ENCODE results near the gene NFIB.

NFIB gene

GRCh38 chr9:14313951-14314423 is at the start of gene NFIB:
Gene NFIB (minus strand): TSS chr9:14314141. CDS start chr9:14313511, 630 bp downstream.
- Histone ChIP-seq H3K36me3 (ENCODE audit: control insufficient read depth in 2 of 2, insufficient read depth in 2 of 2, low read length in 2 of 2) (no peaks in the 10 kb centered on the region), H3K9me3 (ENCODE audit: control insufficient read depth in 2 of 2, low read length in 2 of 2) (no peaks in the 10 kb centered on the region), H3K9ac (ENCODE audit: low read length in 2 of 2) (peak within 1 kb of the TSS; percentile 85 to 88), H3K4me3 (ENCODE audit: low read length in 2 of 2) (peak within 1 kb of the TSS; percentile 95 to 99), H3K27ac (ENCODE audit: low read length) (peak within 1 kb of the TSS; percentile 89), H3K4me1 (ENCODE audit: control insufficient read depth, insufficient read depth, low read length) (peaks cover 29% of the 10 kb centered on the region), H3K27me3 (ENCODE audit: control insufficient read depth in 1 of 2, insufficient read depth in 2 of 2, low read length in 2 of 2) (no peaks in the 10 kb centered on the region)

DNA sequence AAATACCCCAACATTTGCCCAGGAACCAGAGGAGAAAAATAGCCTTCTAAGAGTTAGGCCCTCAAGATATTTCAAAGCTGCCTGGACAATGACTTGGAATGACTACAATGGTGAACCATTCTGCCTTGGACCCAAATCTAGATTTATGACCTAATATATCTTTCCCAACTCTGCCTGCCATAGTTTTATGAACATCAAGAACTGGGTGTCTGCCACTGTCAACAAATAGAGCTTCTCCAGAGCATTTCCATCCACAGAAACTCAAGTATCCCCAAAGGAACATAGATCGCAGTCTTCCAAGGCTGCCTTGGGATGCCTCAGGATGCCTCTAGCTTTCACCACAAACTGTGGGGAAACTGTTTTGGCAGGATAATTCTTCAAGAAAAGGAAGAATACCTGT is 48.2 kb upstream of the NFIB start:
- no peaks in the 10 kb centered on the region for H3K36me3 ChIP-seq (ENCODE audit: control insufficient read depth in 2 of 2, insufficient read depth in 2 of 2, low read length in 2 of 2)
- no peak overlapping the region for H3K9ac ChIP-seq (ENCODE audit: low read length in 2 of 2)
- H3K4me1 ChIP-seq (ENCODE audit: control insufficient read depth, insufficient read depth, low read length): peaks cover 10% of the 10 kb centered on the region
- no peak overlapping the region for H3K27ac ChIP-seq (ENCODE audit: low read length)
- H3K9me3 ChIP-seq (ENCODE audit: control insufficient read depth in 2 of 2, low read length in 2 of 2): no peaks in the 10 kb centered on the region
- no peaks in the 10 kb centered on the region for H3K27me3 ChIP-seq (ENCODE audit: control insufficient read depth in 1 of 2, insufficient read depth in 2 of 2, low read length in 2 of 2)
- no peak overlapping the region for H3K4me3 ChIP-seq (ENCODE audit: low read length in 2 of 2)

DNA sequence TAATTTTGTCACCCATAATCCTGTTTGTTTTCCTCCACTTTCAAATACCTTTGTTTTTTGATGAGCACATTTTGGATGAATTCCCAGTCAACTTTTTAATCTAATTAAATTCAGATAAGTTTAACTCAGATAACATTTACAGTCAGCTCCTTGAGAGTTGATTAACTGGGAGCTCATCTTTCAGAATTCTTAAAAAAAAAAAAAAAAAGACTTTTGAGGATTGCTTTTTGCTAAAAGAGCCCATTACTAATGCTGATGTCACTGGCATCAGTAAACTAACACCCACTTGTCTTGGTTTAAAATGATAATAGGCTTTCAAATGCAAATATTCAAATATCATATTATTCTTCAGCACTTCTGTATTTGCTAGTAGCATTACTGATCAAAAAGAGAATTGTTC is 47.1 kb upstream of the NFIB start:
- no peaks in the 10 kb centered on the region for H3K9me3 ChIP-seq (ENCODE audit: control insufficient read depth in 2 of 2, low read length in 2 of 2)
- H3K36me3 ChIP-seq (ENCODE audit: control insufficient read depth in 2 of 2, insufficient read depth in 2 of 2, low read length in 2 of 2): no peaks in the 10 kb centered on the region
- H3K9ac ChIP-seq (ENCODE audit: low read length in 2 of 2): no peak overlapping the region
- H3K4me3 ChIP-seq (ENCODE audit: low read length in 2 of 2): no peak overlapping the region
- H3K4me1 ChIP-seq (ENCODE audit: control insufficient read depth, insufficient read depth, low read length): peaks cover 11% of the 10 kb centered on the region
- no peaks in the 10 kb centered on the region for H3K27me3 ChIP-seq (ENCODE audit: control insufficient read depth in 1 of 2, insufficient read depth in 2 of 2, low read length in 2 of 2)
- no peak overlapping the region for H3K27ac ChIP-seq (ENCODE audit: low read length)

DNA sequence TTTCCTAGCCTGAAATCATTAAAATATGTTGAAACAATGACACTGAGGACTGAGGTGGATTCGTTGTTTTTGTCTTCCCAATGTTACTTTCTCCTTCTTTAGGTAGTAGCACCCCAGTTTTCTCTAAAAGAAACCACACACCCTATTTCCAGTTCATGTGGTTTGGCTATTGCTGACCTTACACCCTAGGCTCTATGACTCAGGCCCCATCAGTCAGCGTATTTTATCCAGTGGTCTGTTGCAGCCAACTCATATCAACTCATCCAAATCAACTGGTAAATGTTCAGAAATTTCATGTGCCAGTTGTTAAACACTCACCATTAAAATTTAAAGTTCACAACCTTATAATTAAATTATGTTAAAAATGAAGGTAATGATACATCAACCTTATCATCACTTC is 44.6 kb upstream of the NFIB start:
- H3K4me1 ChIP-seq (ENCODE audit: control insufficient read depth, insufficient read depth, low read length): peaks cover 7% of the 10 kb centered on the region
- no peaks in the 10 kb centered on the region for H3K27me3 ChIP-seq (ENCODE audit: control insufficient read depth in 1 of 2, insufficient read depth in 2 of 2, low read length in 2 of 2)
- no peaks in the 10 kb centered on the region for H3K9me3 ChIP-seq (ENCODE audit: control insufficient read depth in 2 of 2, low read length in 2 of 2)
- H3K4me3 ChIP-seq (ENCODE audit: low read length in 2 of 2): no peak overlapping the region
- no peak overlapping the region for H3K9ac ChIP-seq (ENCODE audit: low read length in 2 of 2)
- no peak overlapping the region for H3K27ac ChIP-seq (ENCODE audit: low read length)
- no peaks in the 10 kb centered on the region for H3K36me3 ChIP-seq (ENCODE audit: control insufficient read depth in 2 of 2, insufficient read depth in 2 of 2, low read length in 2 of 2)

GRCh38 chr9:14356351-14357265 is 42.7 kb upstream of the NFIB start:
- Histone ChIP-seq H3K9me3 (ENCODE audit: control insufficient read depth in 2 of 2, low read length in 2 of 2) (no peaks in the 10 kb centered on the region), H3K36me3 (ENCODE audit: control insufficient read depth in 2 of 2, insufficient read depth in 2 of 2, low read length in 2 of 2) (no peaks in the 10 kb centered on the region), H3K27ac (ENCODE audit: low read length) (no peak overlapping the region), H3K4me1 (ENCODE audit: control insufficient read depth, insufficient read depth, low read length) (peaks cover 10% of the 10 kb centered on the region), H3K4me3 (ENCODE audit: low read length in 2 of 2) (no peak overlapping the region), H3K9ac (ENCODE audit: low read length in 2 of 2) (no peak overlapping the region), H3K27me3 (ENCODE audit: control insufficient read depth in 1 of 2, insufficient read depth in 2 of 2, low read length in 2 of 2) (no peaks in the 10 kb centered on the region)

GRCh38 chr9:14354201-14354600 is 40.3 kb upstream of the NFIB start:
- Histone ChIP-seq H3K4me1 (ENCODE audit: control insufficient read depth, insufficient read depth, low read length) (peaks cover 13% of the 10 kb centered on the region), H3K4me3 (ENCODE audit: low read length in 2 of 2) (no peak overlapping the region), H3K27me3 (ENCODE audit: control insufficient read depth in 1 of 2, insufficient read depth in 2 of 2, low read length in 2 of 2) (peaks cover 3 to 10% of the 10 kb centered on the region in 2 donors)

DNA sequence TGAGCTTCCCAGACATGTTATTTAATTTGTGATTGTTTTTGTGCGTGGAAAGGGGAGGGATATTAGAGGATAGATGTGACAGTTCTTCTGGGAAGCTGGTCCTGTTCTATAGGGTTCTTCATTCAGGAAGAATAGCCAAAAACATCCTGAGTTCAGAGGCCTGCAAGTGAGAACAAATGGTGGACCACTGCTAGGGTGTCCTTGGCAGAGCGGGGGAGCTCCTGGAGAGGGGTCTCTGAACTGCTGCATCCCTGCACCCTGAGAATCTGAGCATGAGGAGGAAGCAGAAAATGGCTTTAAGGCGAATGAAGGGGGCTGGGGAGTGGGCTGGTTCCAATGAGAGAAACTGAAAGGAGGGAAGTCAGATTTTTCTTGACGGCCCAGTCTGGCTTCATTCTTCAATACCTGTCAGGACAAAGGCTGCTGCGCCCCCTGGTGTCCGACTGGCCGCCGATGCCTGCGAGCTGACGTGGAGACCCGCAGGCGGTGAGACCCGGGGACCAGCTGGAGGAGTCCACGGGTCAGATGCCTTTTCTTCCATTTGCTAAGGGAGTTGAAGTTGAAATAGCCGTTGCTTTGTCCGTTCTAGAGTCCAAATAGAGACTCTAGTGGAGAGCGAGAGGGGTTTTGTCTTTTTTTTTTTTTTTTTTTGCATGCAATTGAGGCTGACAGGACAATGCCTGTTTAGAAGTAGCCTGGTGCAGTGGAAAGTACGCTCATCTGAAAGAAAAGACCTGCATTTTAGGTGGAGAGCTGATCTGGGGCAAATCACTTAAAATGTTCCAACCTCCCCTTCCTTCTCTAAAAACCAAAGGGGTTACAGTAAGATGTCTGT is 39.5 kb upstream of the NFIB start:
- H3K27me3 ChIP-seq (ENCODE audit: control insufficient read depth in 1 of 2, insufficient read depth in 2 of 2, low read length in 2 of 2): peaks cover 10 to 17% of the 10 kb centered on the region in 2 donors
- H3K4me1 ChIP-seq (ENCODE audit: control insufficient read depth, insufficient read depth, low read length): peaks cover 21% of the 10 kb centered on the region
- H3K36me3 ChIP-seq (ENCODE audit: control insufficient read depth in 2 of 2, insufficient read depth in 2 of 2, low read length in 2 of 2): no peaks in the 10 kb centered on the region
- peak overlapping the region; percentile 64 to 69 for H3K4me3 ChIP-seq (ENCODE audit: low read length in 2 of 2)
- H3K27ac ChIP-seq (ENCODE audit: low read length): peak overlapping the region; percentile 18
- no peak overlapping the region for H3K9ac ChIP-seq (ENCODE audit: low read length in 2 of 2)
- H3K9me3 ChIP-seq (ENCODE audit: control insufficient read depth in 2 of 2, low read length in 2 of 2): no peaks in the 10 kb centered on the region

More at GRCh38 chr9:14354201-14354600, 40.3 kb upstream of the NFIB start:
- Histone ChIP-seq H3K27ac (ENCODE audit: low read length) (no peak overlapping the region), H3K36me3 (ENCODE audit: control insufficient read depth in 2 of 2, insufficient read depth in 2 of 2, low read length in 2 of 2) (no peaks in the 10 kb centered on the region), H3K9me3 (ENCODE audit: control insufficient read depth in 2 of 2, low read length in 2 of 2) (no peaks in the 10 kb centered on the region), H3K9ac (ENCODE audit: low read length in 2 of 2) (no peak overlapping the region)

DNA sequence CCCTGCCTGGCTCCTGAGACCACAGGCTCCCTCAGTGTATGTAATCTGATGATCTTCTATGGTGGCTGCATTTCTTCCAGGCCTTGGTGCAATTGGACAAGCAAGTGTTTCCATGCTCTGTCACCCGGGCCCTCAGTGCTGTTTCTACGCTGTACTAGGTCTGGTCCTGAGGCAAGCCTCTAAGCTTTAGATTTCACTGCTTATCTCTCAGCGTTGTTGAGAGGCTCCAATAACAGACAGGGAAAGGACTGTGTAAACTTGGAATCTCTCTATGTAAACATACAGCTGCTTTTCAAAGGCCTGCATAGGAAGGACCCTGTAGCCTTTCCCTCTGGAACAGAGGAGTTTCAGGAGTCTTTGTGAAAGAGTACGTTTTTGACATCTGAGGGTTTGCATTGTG is 38.6 kb upstream of the NFIB start:
- Histone ChIP-seq H3K27ac (ENCODE audit: low read length) (peak overlapping the region; percentile 11), H3K4me1 (ENCODE audit: control insufficient read depth, insufficient read depth, low read length) (peaks cover 30% of the 10 kb centered on the region), H3K27me3 (ENCODE audit: control insufficient read depth in 1 of 2, insufficient read depth in 2 of 2, low read length in 2 of 2) (peaks cover 19 to 27% of the 10 kb centered on the region in 2 donors), H3K36me3 (ENCODE audit: control insufficient read depth in 2 of 2, insufficient read depth in 2 of 2, low read length in 2 of 2) (no peaks in the 10 kb centered on the region), H3K9ac (ENCODE audit: low read length in 2 of 2) (no peak overlapping the region), H3K9me3 (ENCODE audit: control insufficient read depth in 2 of 2, low read length in 2 of 2) (no peaks in the 10 kb centered on the region), H3K4me3 (ENCODE audit: low read length in 2 of 2) (peak overlapping the region in 1 of 2 donors; percentile 15)

GRCh38 chr9:14351221-14351836 is 37.4 kb upstream of the NFIB start:
- H3K4me1 ChIP-seq (ENCODE audit: control insufficient read depth, insufficient read depth, low read length): peaks cover 38% of the 10 kb centered on the region

DNA sequence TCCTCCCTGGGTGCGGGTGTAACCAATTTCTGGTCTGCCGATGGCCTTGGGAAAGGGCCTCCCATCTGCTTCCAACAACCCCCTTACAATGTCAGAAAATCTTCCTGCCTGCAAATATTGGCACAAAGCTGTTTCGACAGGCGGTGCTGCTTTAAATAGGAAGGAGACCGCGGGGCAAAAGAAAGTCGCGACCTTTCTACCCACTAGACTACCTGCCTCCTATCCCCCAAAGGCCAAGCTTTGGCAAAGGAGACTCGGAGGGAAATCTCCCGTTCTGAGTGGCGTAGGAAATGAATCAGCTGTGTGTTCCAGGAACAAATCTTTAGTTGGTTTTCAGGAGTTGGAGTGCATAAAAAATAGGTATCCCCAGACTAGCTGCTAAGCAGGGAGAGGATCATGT is 36.8 kb upstream of the NFIB start:
- Histone ChIP-seq H3K4me1 (ENCODE audit: control insufficient read depth, insufficient read depth, low read length) (peaks cover 44% of the 10 kb centered on the region), H3K9ac (ENCODE audit: low read length in 2 of 2) (no peak overlapping the region)

More at GRCh38 chr9:14351221-14351836, 37.4 kb upstream of the NFIB start:
- Histone ChIP-seq H3K4me3 (ENCODE audit: low read length in 2 of 2) (peak overlapping the region in 1 of 2 donors; percentile 29), H3K27ac (ENCODE audit: low read length) (peak overlapping the region; percentile 24), H3K9ac (ENCODE audit: low read length in 2 of 2) (no peak overlapping the region), H3K27me3 (ENCODE audit: control insufficient read depth in 1 of 2, insufficient read depth in 2 of 2, low read length in 2 of 2) (peaks cover 28 to 38% of the 10 kb centered on the region in 2 donors), H3K36me3 (ENCODE audit: control insufficient read depth in 2 of 2, insufficient read depth in 2 of 2, low read length in 2 of 2) (no peaks in the 10 kb centered on the region), H3K9me3 (ENCODE audit: control insufficient read depth in 2 of 2, low read length in 2 of 2) (no peaks in the 10 kb centered on the region)

More for the DNA sequence above, 36.8 kb upstream of the NFIB start:
- Histone ChIP-seq H3K9me3 (ENCODE audit: control insufficient read depth in 2 of 2, low read length in 2 of 2) (no peaks in the 10 kb centered on the region), H3K4me3 (ENCODE audit: low read length in 2 of 2) (no peak overlapping the region), H3K36me3 (ENCODE audit: control insufficient read depth in 2 of 2, insufficient read depth in 2 of 2, low read length in 2 of 2) (no peaks in the 10 kb centered on the region), H3K27me3 (ENCODE audit: control insufficient read depth in 1 of 2, insufficient read depth in 2 of 2, low read length in 2 of 2) (peaks cover 32 to 44% of the 10 kb centered on the region in 2 donors), H3K27ac (ENCODE audit: low read length) (peak overlapping the region; percentile 24)
